Ovary (tissue), 9 donors: Measurements from ENCODE around the gene MFF. TPM values are rescaled to one million over a fixed set of nuclear protein-coding genes. Genes with fewer than 3 reads are reported as not detected.

ENCODE experiments used
- DNase-seq, 5 donors: peaks; one replicate each; pipeline ENCODE4 v3.0.0-alpha.2; 2019 to 2020
- H3K27ac ChIP-seq, 2 donors: fragments of 200-600 bp; one replicate each; pipeline versions ENCODE4 v1.5.1 to v1.8.0; 2019 to 2022
- H3K27me3 ChIP-seq: fragments of 200-600 bp; one replicate; pipeline ENCODE4 v1.8.0; 2022
- H3K36me3 ChIP-seq: fragments of 200-600 bp; sonication (generic); one replicate; pipeline ENCODE4 v1.5.1; 2019
- H3K4me1 ChIP-seq: one replicate; pipeline ENCODE4 v1.8.1; 2013; ENCODE audit warnings: mild to moderate bottlenecking, moderate library complexity; ENCODE audit not compliant: insufficient read depth
- H3K4me3 ChIP-seq: fragments of 200-600 bp; sonication (generic); one replicate; pipeline ENCODE4 v1.5.1; 2017
- H3K9me3 ChIP-seq, 2 donors: fragments of 200-600 bp in 1 of 2; sonication (generic) in 1 of 2; one replicate each; pipeline versions ENCODE4 v1.5.1 to v1.8.1; 2013 to 2019; ENCODE audit warnings: mild to moderate bottlenecking in 1 of 2, moderate library complexity in 1 of 2
- CTCF ChIP-seq, 3 donors: fragments of 450-650 bp in 2 of 3; fragments of 200-600 bp in 1 of 3; IDR thresholded peaks; one replicate each; pipeline versions ENCODE4 v1.5.1 to v1.8.0; 2016 to 2022; ENCODE audit warnings: antibody characterized with exemption in 3 of 3, mild to moderate bottlenecking in 1 of 3
- EP300 ChIP-seq: sonication (generic); formaldehyde crosslinking; IDR thresholded peaks from one replicate; pipeline ENCODE4 v1.6.1; 2017; ENCODE audit warnings: antibody characterized with exemption
- POLR2A ChIP-seq: fragments of 450-650 bp; IDR thresholded peaks from one replicate; pipeline ENCODE4 v1.6.1; 2017; ENCODE audit warnings: antibody characterized with exemption, mild to moderate bottlenecking, moderate library complexity
- WGBS, 3 donors: extraction: QIAGEN DNeasy Blood & Tissue Kit in 1 of 3; methylation state at CpG; one replicate each; pipeline versions ENCODE4 v1.1.5 to v1.1.7; 2013 to 2017; 5-methylcytosine and 5-hydroxymethylcytosine counted together
- intact Hi-C, 4 donors: fragments of 100-400 bp; cut with DNase I; formaldehyde crosslinking; loops; one replicate each; pipeline versions ENCODE4 v1.11.0 to v1.15.1; 2022 to 2023
- polyA plus RNA-seq, 2 donors: library from polyadenylated mRNA; stranded (reverse); fragments of 200-250 nt in 1 of 2; fragments of 350-450 nt in 1 of 2; fragmentation: Illumina TruSeq in 1 of 2; extraction: RNeasy Lipid Tissue Mini Kit (QIAGEN cat#74804) in 1 of 2; gene quantifications; one replicate each; pipeline ENCODE4 v1.2.3, GENCODE V29; 2013 to 2014
- total RNA-seq, 7 donors: library from RNA; depleted of rRNA in 2 of 7; stranded (reverse); fragments of >200 nt in 2 of 7; fragmentation: NEBNext Ultra II Directional in 3 of 7; extraction: Animal tissue kit (Norgen Biotek cat#: 25700) in 3 of 7; gene quantifications; one replicate each; pipeline versions ENCODE4 v1.1.0 to v1.2.4, GENCODE V29; 2016 to 2023
- donor health status: DM: no; HTN: no; CAD: no; lungs with moderate emphysema.
- donor health status: DM: no; HTN: no; CAD: no.
- donor health status: Bipolar disorder and iron deficiency.
- donor health status: DM: yes; HTN: yes; CAD: no.
- donor health status: DM: no; HTN: no; CAD: no.
- donor health status: DM: yes; HTN: yes; CAD: no.

MFF gene
- total and polyA plus RNA-seq, 9 donors, result 57.1 to 101 (median 71.0) TPM

DNA sequence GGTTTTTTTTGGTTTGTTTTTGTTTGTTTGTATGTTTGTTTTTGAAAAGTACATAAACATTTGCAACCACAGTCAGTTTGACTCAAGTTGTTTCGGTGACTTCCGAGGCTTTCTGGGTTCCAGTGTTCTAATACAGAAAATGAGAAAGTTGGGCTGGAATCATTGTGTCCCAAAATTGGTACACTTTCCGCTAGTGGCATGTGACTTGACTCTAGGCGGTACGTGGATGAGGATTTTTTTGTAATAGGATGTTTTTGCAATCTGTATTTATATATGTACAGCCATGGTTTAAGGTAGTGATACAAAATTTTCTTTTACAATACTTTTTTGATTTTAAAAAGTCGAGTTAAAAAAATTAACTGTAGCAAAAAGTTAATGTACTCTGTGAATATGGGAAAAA is 1.7 kb downstream of the MFF start:
- peaks cover 4% of the 10 kb centered on the region for H3K4me1 ChIP-seq
- no peaks in the 10 kb centered on the region for H3K27me3 ChIP-seq
- H3K4me3 ChIP-seq, result no peak overlapping the region
- TF ChIP-seq CTCF (IDR thresholded peaks at IDR 0.05), result no peak
- no peak for TF ChIP-seq EP300
- no peak for TF ChIP-seq POLR2A
- no peak overlapping the region for H3K27ac ChIP-seq
- no peak for DNase-seq
- H3K9me3 ChIP-seq, result no peaks in the 10 kb centered on the region
- 90 to 94% (median 91%) methylated on average over 6 of the region's 6 CpGs for WGBS, 3 donors
- intact Hi-C loops, result no loop called here
- H3K36me3 ChIP-seq, result no peaks in the 10 kb centered on the region

DNA sequence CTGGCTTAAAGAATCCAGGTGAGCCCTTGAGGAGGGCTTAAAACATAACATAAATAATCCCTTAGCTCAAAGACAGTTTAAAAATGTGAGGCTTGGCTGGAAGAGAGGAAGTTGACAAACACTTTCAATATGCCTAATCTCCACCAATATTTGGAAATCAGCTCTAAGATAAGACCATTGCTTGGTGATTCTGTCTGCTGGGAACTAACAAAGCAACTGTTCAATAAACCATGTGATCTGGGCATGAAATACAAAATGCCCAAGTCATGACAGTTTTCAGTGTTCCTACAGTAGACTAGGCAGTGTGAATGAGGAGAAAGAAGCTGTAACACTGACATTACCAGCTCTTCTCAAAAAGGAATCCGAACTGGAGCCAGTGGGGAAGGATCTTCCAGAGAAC is 10.7 kb downstream of the MFF start:
- H3K4me1 ChIP-seq, result no peaks in the 10 kb centered on the region
- H3K27ac ChIP-seq, result no peak overlapping the region
- no peaks in the 10 kb centered on the region for H3K27me3 ChIP-seq
- no peak overlapping the region for H3K4me3 ChIP-seq
- intact Hi-C loops, result no loop called here
- WGBS, 3 donors, result 94 to 98% (median 98%) methylated on average over 1 of the region's 1 CpG
- no peaks in the 10 kb centered on the region for H3K36me3 ChIP-seq
- no peaks in the 10 kb centered on the region for H3K9me3 ChIP-seq
- DNase-seq, result no peak
- TF ChIP-seq POLR2A, result no peak
- TF ChIP-seq CTCF (IDR thresholded peaks at IDR 0.05), result no peak
- TF ChIP-seq EP300, result no peak

GRCh38 chr2:227337442-227337841 is 12.4 kb downstream of the MFF start:
- no peak for DNase-seq
- Histone ChIP-seq H3K36me3 (no peaks in the 10 kb centered on the region), H3K9me3 (no peaks in the 10 kb centered on the region), H3K4me3 (no peak overlapping the region), H3K27me3 (no peaks in the 10 kb centered on the region), H3K27ac (no peak overlapping the region), H3K4me1 (no peaks in the 10 kb centered on the region)
- TF ChIP-seq EP300, result no peak
- TF ChIP-seq CTCF (IDR thresholded peaks at IDR 0.05), result no peak
- TF ChIP-seq POLR2A, result no peak
- intact Hi-C loops, result no loop called here
- WGBS, 3 donors, result 92 to 98% (median 95%) methylated on average over 2 of the region's 2 CpGs

- Histone ChIP-seq H3K27me3 (no peaks in the 10 kb centered on the region), H3K4me1 (no peaks in the 10 kb centered on the region), H3K9me3 (no peaks in the 10 kb centered on the region), H3K36me3 (no peaks in the 10 kb centered on the region), H3K27ac (no peak overlapping the region), H3K4me3 (no peak overlapping the region)
- no peak for TF ChIP-seq EP300
- TF ChIP-seq POLR2A, result no peak
- no peak for TF ChIP-seq CTCF (IDR thresholded peaks at IDR 0.05)
- intact Hi-C loops, result no loop called here
- no peak for DNase-seq
- WGBS, 3 donors, result 93 to 97% (median 94%) methylated on average over 2 of the region's 2 CpGs
Observed at GRCh38 chr2:227339098-227339599, 14.1 kb downstream of the MFF start.

DNA sequence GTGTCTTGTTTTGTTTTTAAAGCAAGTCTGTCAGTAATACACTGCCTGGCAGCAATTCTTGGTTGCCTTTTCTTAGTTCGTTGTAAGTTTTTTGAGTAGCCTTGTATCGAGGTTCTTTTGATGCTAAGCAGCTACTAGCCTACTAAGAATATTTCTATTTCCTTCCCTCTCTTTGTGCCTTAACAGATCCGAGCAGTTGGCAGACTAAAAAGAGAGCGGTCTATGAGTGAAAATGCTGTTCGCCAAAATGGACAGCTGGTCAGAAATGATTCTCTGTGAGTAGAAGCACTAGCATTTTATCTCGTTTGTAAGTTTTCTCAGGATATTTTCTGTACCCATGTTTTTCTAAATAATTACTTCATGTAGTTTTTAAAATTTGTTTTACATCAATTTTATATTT is 15.1 kb downstream of the MFF start:
- no peak overlapping the region for H3K4me3 ChIP-seq
- no peak overlapping the region for H3K27ac ChIP-seq
- no peaks in the 10 kb centered on the region for H3K36me3 ChIP-seq
- WGBS, 3 donors, result 62 to 78% (median 63%) methylated on average over 6 of the region's 6 CpGs
- no peaks in the 10 kb centered on the region for H3K4me1 ChIP-seq
- intact Hi-C loops, result no loop called here
- DNase-seq, result no peak
- no peaks in the 10 kb centered on the region for H3K27me3 ChIP-seq
- TF ChIP-seq POLR2A (no peak), EP300 (no peak), CTCF (IDR thresholded peaks at IDR 0.05) (no peak)
- H3K9me3 ChIP-seq, result no peaks in the 10 kb centered on the region
